BJ (cell line): ENCODE results near the gene HSPB7. TPM values are rescaled to one million over a fixed set of nuclear protein-coding genes. Genes with fewer than 3 reads are reported as not detected.

Experiments used
- CTCF ChIA-PET: fragments of 350-600 bp; formaldehyde crosslinking; extraction: SDS; loops from one replicate; lab custom pipeline; 2021; ENCODE audit warnings: antibody characterized with exemption, inconsistent platforms; lab: Yijun Ruan, JAX
- POLR2A ChIA-PET: fragments of 300-600 bp; sonication (Branson Sonifier 250); formaldehyde crosslinking; extraction: SDS; loops from one replicate; lab custom pipeline; 2021; ENCODE audit warnings: antibody characterized with exemption; lab: Charles Lee
- DNase-seq: peaks from one replicate; pipeline ENCODE4 v3.0.0-alpha.2; 2011; ENCODE audit warnings: low read depth
- H3K27me3 ChIP-seq: 2 replicates; pipeline ENCODE4 v1.6.0; 2011; ENCODE audit warnings: low read length; ENCODE audit not compliant: control insufficient read depth, insufficient read depth
- H3K36me3 ChIP-seq: 2 replicates; pipeline ENCODE4 v1.5.1; 2011; ENCODE audit warnings: low read length; ENCODE audit not compliant: control insufficient read depth, insufficient read depth
- H3K4me3 ChIP-seq: 2 replicates; pipeline ENCODE4 v1.5.1; 2011; ENCODE audit warnings: low read depth, mild to moderate bottlenecking, control low read depth, low read length
- CTCF ChIP-seq: IDR thresholded peaks from 2 replicates; pipeline ENCODE4 v1.5.1; 2011; ENCODE audit warnings: low read depth, mild to moderate bottlenecking, control low read depth, inconsistent platforms, low read length, moderate library complexity; ENCODE audit not compliant: insufficient read depth
- polyA plus RNA-seq: library from polyadenylated mRNA; depleted of rRNA; stranded (reverse); fragments of >200 nt; gene quantifications from 2 replicates; pipeline ENCODE4 v1.2.3, GENCODE V29; 2011

Gene HSPB7
- polyA plus RNA-seq, 1 experiment: 66.6 TPM

GRCh38 chr1:16009030-16009460 lies 8.8 kb downstream of the HSPB7 start:
- H3K36me3 ChIP-seq: no peaks in the 10 kb centered on the region
- ChIA-PET POLR2A (no interaction called here), CTCF (interaction anchor here (0.7 to 7.3 kb wide), 18 partner anchors 10 to 208 kb away, joined by 3 to 66 read pairs (median 5); partner anchors contain the start of genes FAM131C and HSPB7)
- H3K4me3 ChIP-seq: no peak overlapping the region
- no peak for DNase-seq
- no peaks in the 10 kb centered on the region for H3K27me3 ChIP-seq
- peak; percentile 97 for TF ChIP-seq CTCF

- ChIA-PET CTCF (interaction anchor here (0.7 to 7.3 kb wide), 22 partner anchors 9 to 216 kb away, joined by 3 to 66 read pairs (median 5); partner anchors contain the start of genes FAM131C and HSPB7), POLR2A (no interaction called here)
- DNase-seq: no peak
- H3K4me3 ChIP-seq: no peak overlapping the region
- H3K36me3 ChIP-seq: no peaks in the 10 kb centered on the region
- TF ChIP-seq CTCF: no peak
- H3K27me3 ChIP-seq: no peaks in the 10 kb centered on the region
Measured at GRCh38 chr1:16007671-16008341, 10.0 kb downstream of the HSPB7 start.

GRCh38 chr1:16006552-16007485 lies 11.0 kb downstream of the HSPB7 start:
- DNase-seq: no peak
- TF ChIP-seq CTCF: peak; percentile 35; the same call in 1 of the 2 replicates
- no peak overlapping the region for H3K4me3 ChIP-seq
- POLR2A ChIA-PET: no interaction called here
- H3K27me3 ChIP-seq: no peaks in the 10 kb centered on the region
- CTCF ChIA-PET: interaction anchor here (0.9 to 7.3 kb wide), 19 partner anchors 8 to 215 kb away, joined by 3 to 66 read pairs (median 6); partner anchors contain the start of gene FAM131C
- no peaks in the 10 kb centered on the region for H3K36me3 ChIP-seq

GRCh38 chr1:16006010-16006409 lies 11.8 kb downstream of the HSPB7 start:
- Histone ChIP-seq H3K36me3 (no peaks in the 10 kb centered on the region), H3K27me3 (no peaks in the 10 kb centered on the region), H3K4me3 (no peak overlapping the region)
- TF ChIP-seq CTCF: no peak
- ChIA-PET POLR2A (no interaction called here), CTCF (interaction anchor here (1.4 to 7.3 kb wide), 3 partner anchors 12 to 214 kb away, joined by 6 to 66 read pairs (median 16); no protein-coding TSS in a partner anchor)
- no peak for DNase-seq
